Measurements from ENCODE around the gene AFAP1.

Gene AFAP1

DNA sequence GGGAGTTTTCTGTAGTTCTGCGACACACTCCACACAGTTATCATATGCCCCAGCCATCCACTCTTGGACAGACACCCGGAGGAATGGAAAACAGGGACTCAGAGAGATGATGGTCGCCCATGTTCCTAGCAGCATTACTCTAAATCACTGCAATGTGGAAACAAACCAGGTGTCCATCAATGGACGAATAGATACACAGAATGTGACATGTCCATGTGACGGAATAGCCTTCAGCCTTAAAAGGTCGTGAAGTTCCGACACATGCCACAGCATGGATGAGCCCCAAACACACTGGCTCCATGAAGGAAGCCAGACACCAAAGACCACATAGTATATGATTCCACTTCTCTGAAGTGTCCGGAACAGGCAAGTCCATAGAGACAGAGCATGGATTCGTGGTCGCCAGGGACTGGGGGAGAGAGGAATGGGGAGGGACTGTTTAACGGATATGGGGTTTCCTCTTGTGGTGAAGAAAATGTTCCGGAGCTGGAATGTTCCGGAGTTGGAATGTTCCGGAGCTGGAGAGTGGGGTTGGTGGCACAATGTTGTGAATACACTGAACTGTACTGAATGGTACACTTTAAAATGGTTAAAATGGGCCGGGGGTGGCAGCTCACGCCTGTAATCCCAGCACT is 28.7 kb upstream of the AFAP1 start:
- DNase-seq, result no peak

DNA sequence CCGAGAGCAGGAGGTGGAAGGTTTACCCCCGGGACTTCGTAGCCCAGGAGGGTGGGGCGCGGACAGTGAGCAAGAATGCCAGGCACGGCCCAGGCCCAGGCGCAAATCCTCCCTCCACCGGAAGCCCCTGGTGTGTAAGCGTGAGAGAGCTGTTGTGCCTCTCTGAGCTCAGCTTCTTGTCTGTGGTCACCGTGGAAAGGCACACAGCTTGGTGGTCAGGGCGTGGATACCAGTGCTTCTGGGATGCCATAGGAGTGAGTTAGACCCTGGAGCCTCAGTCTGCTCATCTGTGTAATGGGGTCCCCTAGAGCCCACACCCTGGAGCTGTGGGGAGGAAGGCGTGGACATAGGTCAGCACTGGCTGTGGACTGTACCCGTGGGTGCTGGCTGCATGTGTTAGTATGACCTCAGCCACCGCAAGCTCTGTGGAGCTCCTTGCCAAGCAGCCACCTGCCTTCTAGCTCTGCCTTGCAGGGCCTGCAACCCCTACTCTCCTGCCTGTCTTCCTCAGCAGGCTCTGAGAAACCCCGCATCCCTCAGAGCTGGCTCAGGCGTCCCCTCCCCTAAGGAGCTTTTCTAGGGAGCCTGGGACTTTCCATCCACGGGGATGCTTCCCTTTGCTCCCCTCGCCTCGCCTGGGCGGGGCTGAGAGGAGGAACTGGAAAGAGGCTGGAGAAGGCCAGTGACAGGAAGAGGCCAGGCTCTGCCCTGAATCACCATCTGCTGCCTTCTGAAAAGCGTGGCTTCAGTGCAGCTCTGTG is 28.0 kb upstream of the AFAP1 start:
- no peak for DNase-seq

DNA sequence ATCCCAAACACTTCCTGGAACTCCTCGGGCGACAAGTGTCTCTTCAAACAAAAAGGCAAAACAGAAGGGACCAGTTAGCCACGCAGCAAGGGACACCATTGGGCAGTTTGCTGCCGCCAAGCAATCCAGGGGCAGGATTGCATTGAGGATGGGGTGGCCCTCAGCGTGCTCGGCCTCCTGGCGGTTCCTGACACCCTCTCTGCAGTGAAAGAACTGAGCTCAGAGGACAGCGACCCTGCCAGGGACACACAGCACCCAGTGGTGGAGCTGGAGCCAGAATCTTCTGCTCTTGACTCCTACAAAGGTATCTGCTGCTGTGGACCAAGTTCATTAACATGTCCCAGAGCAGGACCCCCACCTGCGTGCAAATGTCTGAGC is 27.4 kb upstream of the AFAP1 start:
- DNase-seq, result no peak

DNA sequence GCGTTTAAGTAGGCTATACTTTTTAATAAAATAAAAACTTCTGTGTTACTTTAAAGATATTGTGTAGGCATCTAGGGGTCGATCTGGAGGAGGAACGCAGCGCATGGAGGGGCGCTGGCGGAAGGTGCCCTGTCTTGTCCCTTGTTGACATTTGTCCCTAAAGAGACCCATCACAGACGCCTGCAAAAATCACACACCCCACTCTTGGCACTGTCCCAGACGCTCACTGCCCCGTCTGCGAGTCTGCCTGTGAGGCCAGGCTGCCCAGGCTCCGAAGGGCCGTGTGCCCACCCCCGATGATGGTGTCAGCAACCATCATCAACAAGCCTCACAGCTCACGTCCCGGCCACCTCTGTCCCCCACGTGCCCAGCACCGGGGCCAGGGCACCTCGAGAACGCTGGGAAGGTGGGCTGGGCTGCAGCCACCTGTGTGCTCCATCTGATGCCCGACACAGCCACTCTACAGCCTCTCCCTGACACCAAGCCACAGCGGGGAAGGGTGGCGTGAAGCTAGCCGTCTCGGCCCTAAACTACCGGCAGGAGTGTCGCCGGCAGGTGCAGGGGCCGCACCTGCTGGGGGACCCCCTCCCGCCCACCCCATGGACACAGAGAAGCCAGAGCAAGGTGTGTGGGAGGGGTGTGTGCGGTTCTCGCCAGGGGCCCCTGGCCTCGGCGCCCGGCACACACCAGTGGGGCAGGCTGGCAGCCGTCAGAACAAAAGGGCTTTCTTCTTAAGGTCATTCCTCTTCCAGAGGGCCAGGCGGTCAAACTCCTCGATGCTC is 26.8 kb upstream of the AFAP1 start:
- no peak for DNase-seq

DNA sequence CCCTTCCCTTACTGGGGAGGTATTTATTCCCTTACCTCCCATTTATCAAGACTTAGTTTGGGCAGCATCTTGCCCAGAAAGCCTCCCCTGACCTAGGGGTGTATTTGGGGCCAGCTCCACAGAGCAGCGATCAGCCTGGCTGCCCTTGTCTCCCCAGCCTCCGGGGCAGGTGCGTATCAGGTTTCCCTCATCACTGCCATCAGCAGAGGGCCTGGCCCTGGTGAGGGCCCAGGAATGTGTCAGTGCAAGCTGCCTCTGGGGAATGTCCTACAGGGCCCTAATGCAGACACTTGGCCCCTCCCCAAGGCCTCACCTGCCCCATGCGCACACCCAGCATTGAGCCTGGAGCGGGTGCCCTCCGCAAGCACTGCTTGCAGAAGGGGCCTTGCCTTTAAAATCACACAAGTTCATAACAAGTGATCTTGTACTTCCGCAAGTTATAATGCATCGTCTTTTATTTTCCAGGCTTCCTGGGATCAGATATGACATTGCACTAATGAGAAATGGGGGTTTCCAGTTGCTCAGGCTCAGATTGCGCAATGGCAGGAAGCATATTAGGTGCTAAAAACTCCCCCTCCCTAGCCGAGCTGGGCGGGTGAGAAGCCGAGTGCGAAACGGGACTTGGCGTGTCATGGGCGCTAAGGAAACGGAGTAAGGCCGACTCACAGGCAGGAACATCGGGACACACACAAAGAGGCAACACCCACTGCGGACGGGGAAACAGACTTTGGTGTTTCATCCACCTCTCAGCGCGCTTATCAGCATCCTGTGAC is 25.4 kb upstream of the AFAP1 start:
- no peak for DNase-seq

DNA sequence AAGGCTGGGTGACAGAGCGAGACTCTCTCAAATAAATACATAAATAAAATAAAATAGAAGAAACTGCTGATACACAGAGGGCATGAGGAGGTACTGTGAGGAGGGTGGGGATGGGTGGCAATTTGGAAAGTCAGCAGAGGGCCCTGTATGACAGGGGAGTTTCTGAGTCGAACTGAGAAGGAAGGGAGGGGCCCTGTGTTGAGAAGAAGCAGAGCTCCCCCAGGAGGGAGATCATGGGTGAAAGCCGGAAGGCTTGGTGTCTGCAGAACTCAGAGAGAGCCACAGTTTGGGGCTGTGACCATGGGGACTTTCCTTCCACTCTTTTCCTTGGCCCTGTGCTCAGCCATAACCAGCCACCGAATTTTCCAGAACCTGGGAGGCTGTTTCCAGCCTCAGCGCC is 24.8 kb upstream of the AFAP1 start:
- DNase-seq, result no peak

DNA sequence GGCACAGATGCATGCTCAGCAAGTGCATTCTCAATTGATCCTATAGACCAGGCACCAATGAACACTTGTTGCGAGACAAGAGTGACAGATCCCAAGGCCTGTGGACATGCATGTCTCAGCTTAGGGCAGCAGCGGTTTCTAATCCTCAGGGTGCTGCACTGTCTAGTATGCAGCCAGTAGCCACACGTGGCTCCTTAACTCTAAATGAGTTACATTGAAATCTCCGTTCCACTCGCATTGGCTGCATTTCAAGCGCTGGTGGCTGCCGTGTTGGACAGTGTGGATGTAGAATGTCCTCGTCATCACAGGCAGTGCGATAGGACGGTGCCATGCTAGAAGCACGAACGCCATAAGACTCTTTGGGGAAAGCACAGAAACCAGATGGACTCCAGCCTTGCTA is 24.0 kb upstream of the AFAP1 start:
- DNase-seq, result no peak

DNA sequence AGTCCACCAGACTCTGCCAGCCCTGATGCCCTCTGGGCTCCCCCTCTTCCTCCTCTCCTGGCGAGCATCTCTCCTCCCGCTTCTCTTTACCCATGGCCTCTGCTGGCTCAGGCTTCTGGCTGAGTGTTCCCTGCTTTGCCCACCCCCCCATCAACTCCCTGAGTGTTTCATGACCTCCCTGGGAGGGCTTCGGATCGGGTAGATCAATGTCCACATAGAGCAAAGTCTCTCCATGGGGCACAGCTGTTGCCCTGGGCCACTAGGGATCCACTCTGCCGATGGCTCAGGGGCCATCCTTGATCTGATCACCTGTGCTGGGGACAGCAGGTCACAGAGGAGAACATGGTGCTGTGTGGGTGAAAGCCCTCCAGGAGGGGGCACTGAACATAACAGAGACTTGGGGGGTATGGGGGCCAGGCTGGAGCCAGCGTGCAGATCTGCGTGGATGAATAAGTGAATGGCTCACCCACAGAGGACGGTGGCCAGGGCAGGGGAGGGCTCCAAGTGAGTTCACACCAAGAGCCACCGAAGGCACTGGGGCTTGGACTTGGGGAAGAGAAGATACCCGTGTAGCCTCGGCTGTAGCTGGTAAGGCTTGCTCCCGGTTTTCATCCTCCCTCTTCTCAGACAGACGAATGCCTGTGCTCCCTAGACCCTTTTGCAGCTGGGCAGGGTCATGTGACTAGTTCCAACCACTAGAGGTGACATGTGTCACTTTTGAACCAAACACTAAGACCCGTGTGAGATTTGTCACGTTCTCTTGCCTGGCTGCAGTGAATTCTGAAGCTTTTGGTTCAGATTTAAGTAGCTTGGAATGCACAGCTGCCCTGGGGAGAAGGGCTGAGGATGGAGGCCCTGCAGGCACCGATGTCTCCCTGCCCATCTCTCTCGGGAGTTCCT is 23.2 kb upstream of the AFAP1 start:
- peak in 1 of 2 experiments; percentile 45 for DNase-seq

DNA sequence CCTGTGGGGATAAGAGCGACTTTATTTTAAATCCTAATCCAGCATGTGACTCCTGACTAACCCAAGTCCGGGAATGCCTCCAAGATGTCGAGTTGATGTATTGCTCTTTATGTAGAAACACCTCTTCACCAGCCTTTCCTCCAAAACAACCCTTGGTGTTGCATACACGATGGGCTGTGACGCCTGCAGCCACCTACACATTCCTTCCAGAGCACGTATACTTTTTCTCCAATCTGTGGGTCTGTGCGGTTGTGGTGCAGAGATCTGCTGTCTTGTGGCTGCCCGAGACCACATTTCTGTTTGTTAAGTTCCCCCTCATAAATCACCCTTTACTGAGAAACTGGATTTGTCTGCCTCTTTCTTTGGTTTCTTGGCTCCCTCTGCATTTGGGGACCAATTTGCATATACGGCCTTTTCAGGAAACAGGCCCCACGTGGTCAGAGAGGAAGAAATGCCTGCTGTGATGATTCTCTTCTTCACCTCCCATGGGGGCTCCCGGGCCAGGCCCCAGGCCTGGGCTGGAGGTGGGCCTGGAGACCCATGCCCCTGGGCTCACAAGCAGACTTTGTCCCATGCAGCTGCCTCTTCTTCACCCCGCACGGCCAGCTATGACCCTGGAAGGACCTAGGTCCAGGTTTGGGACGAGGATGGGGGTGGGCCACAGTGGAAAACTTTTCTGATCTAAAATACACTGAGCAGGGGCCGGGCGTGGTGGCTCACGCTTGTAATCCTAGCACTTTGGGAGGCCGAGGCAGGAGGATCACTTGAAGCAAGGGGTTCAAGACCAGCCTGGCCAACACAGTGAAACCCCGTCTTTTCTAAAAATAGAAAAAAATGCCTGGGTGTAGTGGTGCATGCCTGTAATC is 21.4 kb upstream of the AFAP1 start:
- DNase-seq, result no peak

DNA sequence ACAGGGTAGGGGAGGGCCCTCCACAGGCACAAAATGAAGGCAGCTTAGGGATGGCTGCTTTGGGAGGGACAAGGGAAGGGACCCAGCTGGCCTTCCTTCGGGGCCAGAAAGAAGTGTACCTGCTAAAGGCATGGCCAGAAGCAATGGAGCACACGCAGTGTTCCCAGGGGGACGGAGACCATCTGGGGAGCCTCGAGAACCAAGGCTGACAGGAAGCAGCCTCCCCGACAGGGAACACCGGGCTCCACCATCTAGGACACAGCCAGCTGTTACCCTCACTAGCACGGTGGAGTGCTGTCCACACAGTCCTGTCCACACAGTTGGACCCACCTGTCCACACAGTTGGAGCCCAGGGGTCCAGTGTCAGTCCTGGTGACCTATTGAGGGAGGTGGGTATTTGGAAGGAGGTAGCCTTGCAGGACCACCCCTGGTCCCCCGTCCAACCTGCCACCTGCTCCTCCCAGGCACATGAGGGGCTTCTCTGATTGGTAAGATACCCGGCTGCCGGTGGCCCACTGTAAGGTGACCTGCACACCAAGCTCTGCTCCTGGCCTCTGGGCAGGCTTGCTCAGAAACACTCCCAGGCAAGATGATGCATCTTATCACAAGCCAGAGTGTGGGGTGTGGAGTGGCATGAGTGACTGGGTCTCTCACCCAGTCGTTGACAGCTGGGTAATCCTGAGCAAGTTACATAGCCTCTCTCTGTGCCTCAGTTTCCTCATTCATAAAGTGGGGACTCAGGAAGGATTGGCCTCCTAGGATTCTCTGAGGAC is 20.5 kb upstream of the AFAP1 start:
- peak; percentile 16 to 58 for DNase-seq

DNA sequence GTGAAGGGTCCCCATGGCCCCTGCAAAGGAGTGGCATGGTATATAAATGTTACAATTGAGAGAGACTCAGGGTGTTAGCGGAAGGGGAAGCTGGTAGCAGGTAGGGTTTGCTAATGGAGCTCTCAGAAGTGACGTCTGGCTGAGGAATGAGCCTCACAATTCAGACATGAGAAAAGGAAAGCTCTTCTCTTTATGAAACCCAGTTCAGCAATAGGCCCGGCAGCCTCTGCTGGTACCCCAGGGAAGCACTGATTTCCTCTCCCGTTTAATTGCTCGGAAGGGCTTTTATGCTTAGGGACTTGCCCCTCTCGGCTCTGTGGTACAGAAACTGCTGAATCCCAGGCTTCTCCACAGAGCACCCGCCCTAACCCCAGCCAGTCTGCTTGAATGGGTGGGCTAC is 19.4 kb upstream of the AFAP1 start:
- no peak for DNase-seq

DNA sequence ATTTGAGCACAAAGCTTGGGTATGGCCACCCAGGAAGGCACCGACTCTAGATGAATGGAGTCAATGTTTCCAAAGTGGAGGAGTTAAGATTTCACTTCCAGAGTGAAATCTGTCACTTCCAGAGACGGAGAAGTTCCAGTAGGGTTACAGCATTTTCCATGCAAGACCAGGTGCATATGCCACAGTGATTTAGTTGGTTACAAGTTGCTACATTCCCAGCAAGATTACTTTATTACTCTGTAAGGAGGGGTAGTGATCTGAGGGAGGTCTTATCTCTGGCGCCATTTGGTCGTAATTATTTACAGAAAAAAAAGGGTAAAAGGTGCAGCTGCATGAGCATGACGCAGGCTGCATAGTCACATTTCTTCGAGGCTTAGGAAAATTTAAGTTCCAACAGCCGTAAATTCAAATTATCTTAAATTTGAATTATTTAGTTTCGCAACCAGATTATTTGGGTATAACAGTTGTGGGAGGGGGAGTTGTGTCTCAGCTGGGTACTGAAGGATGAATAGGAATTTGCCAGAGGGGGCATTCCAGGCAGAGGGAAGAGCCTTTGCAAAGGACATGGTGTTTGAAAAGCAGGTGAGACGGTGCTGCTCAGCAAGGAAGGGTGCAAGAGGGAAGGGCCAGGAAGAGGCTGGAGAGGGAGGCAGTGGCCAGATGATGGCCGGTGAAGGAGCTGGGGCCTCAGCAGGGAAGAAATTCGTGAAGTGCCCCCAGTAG is 17.4 kb upstream of the AFAP1 start:
- DNase-seq, result no peak

DNA sequence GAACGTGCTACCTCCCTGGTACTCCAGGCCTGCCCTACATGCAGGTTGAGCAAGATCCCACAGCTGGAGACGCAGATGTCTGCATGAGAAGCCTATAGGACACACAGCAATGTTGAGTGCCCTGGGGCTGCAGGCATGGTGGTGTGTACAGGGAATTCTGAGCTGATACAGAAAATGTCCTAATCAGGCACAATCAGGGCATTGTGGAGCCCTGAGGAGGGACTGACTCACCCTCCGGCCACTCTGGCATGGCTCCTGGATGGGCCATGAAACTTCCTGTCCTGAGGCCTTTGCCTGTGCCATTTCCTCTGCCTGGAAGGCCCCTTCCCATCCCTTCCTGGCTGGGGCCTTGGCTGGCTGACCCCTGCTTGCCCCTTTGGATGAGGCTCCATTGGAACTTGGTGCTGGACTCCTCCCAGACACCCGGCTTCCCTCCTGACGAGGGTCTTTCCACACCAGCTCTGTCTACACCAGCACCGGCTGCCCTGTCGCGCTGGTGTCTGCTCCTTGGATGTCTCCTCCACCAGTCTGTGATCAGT is 16.7 kb upstream of the AFAP1 start:
- DNase-seq, result no peak

DNA sequence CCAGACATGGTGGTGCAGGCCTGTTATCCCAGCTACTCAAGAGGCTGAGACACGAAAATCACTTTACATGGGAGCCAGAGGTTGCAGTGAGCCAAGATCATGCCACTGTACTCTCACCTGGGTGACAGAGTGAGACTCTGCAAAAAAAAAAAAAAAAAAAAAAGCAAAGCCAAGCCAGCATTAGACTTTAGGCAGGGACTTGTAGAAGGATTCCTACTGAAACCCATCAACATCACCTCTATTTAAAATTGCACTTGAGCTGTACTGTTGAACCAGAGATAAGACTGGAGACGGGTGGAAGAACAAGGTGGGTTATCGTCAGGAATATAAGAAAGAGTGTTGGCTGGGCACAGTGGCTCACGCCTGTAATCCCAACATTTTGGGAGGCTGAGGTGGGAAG is 15.7 kb upstream of the AFAP1 start:
- no peak for DNase-seq

DNA sequence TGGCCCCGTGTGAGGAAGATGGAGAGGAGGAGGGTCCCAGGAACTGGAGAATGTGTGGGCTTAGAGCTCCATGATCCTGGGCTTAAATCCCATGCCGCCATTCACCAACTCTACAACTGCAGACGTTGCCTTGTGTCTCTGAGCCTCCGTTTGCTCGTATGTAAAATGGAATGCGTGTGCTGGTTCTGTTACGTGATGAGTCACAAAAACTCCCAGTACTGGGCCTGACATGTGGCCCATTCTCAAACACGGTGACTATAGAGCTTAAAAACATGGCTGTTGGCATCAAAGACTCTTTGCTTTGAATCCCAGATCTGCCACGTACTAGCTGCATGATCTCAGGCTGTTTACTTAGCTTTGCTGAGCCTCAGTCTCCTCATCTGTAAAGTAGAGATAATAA is 13.0 kb upstream of the AFAP1 start:
- DNase-seq, result no peak

DNA sequence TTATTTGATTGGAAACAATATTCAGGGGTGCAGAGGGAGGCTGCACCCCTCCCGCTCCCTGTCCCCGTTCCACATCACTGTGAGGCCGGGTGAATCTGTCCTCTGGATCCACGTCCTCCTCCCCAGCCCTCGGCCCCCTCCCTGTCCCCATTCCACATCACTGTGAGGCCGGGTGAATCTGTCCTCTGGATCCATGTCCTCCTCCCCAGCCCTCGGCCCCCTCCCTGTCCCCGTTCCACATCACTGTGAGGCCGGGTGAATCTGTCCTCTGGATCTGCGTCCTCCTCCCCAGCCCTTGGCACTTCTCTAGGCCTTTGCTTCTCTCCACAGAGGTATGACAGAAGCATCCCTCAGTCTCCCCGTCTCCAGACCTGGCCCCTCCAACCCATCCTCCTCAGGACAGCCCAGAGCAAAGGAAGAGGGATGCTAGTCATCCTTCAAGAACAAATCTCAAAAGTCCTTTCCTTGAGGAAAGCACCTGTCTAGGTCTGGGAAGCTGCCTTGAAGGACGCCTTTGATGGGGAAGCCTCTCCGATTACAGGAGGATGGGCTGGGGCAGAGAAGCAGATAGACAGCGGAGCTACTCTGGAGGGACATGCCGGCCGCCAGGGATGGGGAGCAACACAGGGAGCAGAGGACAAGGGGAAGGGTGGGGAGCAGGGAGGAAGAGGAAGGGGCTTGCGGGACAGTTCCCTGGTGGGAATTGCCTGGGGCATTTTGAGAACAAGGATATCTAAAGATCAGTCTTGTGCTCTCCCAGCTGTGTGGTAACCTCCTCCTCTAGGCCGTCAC is 10.8 kb upstream of the AFAP1 start:
- no peak for DNase-seq

DNA sequence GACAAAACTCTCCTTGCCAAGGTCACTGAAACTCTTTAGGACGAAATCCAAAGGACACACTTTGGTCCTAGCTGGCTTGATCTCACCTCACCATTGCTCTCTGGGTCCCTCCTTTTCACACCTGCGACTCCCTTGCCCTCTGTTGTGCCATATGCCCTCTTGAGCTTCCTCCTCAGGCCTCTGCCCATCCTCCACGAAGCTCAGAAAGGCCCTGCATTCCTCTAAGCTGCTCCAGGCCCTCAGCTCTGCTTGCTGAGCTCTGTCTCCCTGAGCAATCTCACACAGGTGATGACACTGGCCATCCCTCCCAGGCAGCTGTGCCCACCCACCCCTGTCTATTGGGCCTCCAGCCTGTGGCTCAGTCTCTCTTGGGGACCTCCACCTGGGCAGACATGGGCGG is 10.1 kb upstream of the AFAP1 start:
- no peak for DNase-seq

DNA sequence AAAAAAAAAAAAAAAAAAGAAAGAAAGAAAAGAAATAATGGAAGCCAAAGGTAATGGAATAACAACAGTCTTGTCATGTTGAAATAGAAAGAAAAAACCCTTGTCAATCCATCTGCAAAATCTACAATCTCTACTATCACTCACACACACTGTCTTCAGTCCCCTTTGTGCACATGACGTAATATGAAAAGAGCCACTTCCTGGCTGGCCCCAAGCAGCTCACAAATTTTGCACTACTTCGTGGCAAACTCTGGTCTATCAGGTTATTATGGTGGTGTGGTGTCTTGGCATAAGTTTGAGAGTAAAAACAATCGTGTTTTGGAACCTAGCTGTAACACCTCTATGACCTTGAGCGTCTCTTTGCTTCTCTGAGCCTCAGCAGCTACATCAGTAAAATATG is 8.3 kb upstream of the AFAP1 start:
- no peak for DNase-seq
